Mesodermal cell (in vitro differentiated cells): ENCODE data around the gene HOXD9.
A peak's percentile ranks its signal among the peaks of the same experiment; 100 is the strongest.

Source experiments
- H3K27ac ChIP-seq: 2 replicates; pipeline ENCODE4 v1.7.0; 2013; ENCODE audit warnings: mild to moderate bottlenecking, low read depth, low read length, moderate library complexity; ENCODE audit not compliant: severe bottlenecking
- H3K36me3 ChIP-seq: 2 replicates; pipeline ENCODE4 v1.7.1; 2013; ENCODE audit warnings: mild to moderate bottlenecking, low read length, moderate library complexity; ENCODE audit not compliant: control insufficient read depth, insufficient read depth
- H3K4me1 ChIP-seq: one replicate; pipeline ENCODE4 v1.7.1; 2013; ENCODE audit warnings: mild to moderate bottlenecking, low read length; ENCODE audit not compliant: insufficient read depth, control insufficient read depth, poor library complexity, severe bottlenecking
- H3K4me3 ChIP-seq: 2 replicates; pipeline ENCODE4 v1.7.0; 2013; ENCODE audit warnings: low read length, control low read depth, mild to moderate bottlenecking; ENCODE audit not compliant: insufficient read depth, poor library complexity, severe bottlenecking; ENCODE audit errors: extremely low read depth
- H3K9me3 ChIP-seq: 2 replicates; pipeline ENCODE4 v1.7.1; 2013; ENCODE audit warnings: mild to moderate bottlenecking, low read length, moderate library complexity; ENCODE audit not compliant: control insufficient read depth
- WGBS, 2 experiments: methylation state at CpG; one replicate each; pipeline ENCODE4 v1.1.5; 2013; ENCODE audit warnings: missing lambda C conversion rate in 2 of 2; ENCODE audit not compliant: insufficient coverage in 2 of 2; 5-methylcytosine and 5-hydroxymethylcytosine counted together

HOXD9 gene

DNA sequence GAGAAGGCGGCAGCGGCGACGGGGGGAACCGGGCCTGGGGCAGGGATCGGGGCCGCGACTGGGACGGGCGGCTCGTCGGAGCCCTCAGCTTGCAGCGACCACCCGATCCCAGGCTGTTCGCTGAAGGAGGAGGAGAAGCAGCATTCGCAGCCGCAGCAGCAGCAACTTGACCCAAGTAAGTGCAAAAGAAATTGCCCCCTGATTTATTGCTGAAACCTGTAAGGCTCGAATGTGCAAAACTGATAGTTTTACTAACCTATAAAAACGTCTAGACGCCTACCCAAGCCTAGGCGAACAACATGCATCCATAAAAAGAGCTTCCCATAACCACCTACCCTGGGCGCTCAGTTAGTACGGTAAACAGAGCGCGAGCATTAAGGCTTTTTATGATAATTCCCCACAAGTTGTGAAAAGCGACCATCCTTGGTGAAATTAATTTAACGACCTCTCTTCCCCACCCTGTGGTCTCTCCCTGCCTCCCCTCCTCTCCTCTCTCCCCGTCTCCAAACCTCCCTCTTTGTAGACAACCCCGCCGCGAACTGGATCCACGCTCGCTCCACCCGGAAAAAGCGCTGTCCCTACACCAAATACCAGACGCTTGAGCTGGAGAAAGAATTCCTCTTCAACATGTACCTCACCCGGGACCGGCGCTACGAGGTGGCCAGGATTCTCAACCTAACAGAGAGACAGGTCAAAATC lies 1.0 kb downstream of the HOXD9 start:
- Histone ChIP-seq H3K27ac (no peak overlapping the region), H3K4me3 (peak overlapping the region; percentile 26), H3K36me3 (no peaks in the 10 kb centered on the region), H3K9me3 (no peaks in the 10 kb centered on the region), H3K4me1 (no peaks in the 10 kb centered on the region)
- 2 to 3% methylated on average over 27 to 36 of the region's 40 CpGs for WGBS, 2 experiments

DNA sequence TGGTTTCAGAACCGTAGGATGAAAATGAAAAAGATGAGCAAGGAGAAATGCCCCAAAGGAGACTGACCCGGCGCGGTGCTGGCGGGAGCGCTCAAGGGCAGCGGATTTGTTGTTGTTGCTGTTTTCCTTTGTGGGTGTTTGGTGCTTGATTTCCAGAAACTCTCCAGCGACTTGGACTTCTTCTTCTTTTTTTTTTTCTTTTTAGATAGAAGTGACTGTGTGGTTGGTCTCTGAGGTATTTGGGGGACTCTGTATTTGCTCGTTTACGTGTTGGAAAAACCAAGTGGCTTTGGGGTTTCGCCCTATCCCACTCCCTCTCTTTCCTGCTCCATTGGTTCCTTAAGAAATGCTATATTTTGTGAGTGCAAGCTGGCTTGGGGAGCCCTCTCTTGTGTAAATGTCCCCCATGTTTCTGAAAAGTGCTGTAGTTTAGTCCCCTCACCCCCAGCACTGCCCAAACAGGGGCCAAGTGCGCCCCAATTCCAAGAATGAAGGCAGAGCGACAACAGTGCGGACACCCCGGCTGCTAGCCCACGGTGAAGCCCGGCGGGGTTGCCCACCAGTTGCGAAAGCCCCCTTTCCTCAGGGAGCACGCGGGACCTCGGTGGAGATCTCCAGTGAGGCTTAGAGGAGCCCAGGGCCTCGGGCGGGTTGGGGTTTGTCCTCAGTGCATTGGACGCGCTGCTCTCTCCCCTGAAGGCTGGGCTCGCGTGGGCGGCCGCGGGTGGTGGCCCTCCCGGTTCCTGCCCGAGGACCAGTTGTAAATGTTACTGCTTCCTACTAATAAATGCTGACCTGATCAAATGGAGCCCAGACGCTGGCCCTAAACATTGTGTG lies 1.8 kb downstream of the HOXD9 start:
- WGBS, 2 experiments, result 9 to 16% methylated on average over 27 to 30 of the region's 34 CpGs
- H3K27ac ChIP-seq, result no peak overlapping the region
- no peaks in the 10 kb centered on the region for H3K4me1 ChIP-seq

DNA sequence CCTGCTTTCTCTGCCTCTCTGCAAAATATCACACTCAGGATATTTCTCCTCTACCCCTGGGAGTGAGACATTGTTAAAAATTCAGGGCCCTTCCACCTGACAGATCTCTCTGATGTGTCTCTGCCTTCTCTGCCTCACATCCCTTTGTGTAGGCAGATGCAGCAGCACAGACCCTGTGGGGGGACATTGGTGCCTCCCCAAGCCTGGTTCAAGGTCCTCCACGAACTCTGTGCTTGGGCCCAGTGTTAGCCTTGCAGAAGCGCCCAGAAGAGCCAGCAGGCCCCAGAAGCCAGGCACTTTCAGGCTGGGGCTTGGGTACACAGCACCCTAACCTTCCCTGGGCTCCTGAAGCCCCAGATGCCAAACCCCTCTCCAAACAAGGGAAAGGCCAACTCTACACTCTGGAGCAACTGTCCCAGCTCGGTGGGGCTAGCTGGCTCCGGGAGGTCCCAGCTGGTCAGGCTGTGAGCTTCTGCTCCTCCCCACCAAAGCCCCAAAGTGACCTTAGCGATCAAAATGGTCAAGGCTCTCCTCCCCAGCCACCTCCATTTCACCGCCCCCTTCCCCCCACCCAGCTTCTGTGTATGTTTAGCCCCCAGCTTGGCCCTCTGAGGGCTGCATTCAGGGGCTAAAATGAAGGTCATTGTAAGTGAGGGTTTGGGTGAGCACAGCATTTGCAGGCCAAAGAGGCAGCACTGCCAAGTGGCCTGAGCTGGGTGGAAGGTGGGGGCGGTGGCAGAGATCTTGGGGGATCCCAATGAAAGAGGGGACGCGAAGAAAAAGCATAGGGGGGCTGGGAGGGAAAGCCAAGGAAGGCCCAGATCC lies 2.6 kb downstream of the HOXD9 start:
- Histone ChIP-seq H3K9me3 (no peaks in the 10 kb centered on the region), H3K4me1 (no peaks in the 10 kb centered on the region), H3K4me3 (no peak overlapping the region), H3K36me3 (no peaks in the 10 kb centered on the region), H3K27ac (no peak overlapping the region)
- 19 to 25% methylated on average over 5 to 7 of the region's 9 CpGs for WGBS, 2 experiments

More for the DNA sequence above, 1.8 kb downstream of the HOXD9 start:
- Histone ChIP-seq H3K9me3 (no peaks in the 10 kb centered on the region), H3K4me3 (peak overlapping the region; percentile 26), H3K36me3 (no peaks in the 10 kb centered on the region)

GRCh38 chr2:176125772-176126054 lies 3.2 kb downstream of the HOXD9 start:
- Histone ChIP-seq H3K4me1 (no peaks in the 10 kb centered on the region), H3K27ac (no peak overlapping the region), H3K4me3 (no peak overlapping the region), H3K36me3 (no peaks in the 10 kb centered on the region), H3K9me3 (no peaks in the 10 kb centered on the region)
- WGBS, 2 experiments, result 14 to 15% methylated on average over 5 to 6 of the region's 6 CpGs

DNA sequence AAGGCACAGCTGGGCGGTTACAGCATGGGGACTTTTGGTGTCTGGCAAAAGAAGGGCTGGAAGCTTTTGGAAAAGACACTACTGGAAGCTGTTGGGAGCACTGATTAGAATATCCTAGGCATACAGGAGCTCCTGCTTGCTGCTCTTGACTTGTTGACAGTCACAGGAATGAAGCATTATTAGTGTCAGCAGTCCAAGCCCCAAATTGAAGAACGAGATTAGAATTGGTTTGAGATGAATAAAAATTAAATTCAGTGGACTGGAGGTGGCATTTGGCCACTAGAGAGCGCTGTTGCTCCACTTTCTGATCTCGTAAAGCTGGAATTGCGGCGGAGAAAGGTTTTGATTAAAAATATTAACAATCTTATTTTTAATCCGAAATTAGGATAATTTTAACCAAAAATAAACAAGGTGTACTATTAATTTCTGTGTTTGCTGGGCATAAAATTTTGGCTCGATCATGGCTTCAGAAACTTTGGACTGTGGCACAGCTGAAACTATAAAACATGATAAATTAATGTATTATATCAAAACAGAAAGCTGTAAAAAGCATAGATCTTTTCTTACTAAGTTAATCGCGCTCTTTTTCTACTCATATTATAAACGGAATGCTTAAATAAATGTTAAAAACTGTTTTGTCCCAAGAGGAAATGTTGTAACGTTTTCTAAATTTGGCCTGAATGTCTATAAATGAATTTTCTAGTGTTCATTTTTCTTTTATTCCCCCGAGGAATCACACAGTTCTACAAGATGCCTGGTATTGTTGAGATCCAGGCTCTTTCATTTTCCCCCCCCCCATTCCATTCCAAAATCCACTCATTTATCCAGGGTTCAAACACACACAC lies 4.6 kb downstream of the HOXD9 start:
- Histone ChIP-seq H3K4me1 (no peaks in the 10 kb centered on the region), H3K4me3 (no peak overlapping the region), H3K27ac (no peak overlapping the region), H3K36me3 (no peaks in the 10 kb centered on the region), H3K9me3 (no peaks in the 10 kb centered on the region)
- WGBS, 2 experiments, result 14 to 20% methylated on average over 1 to 2 of the region's 13 CpGs

DNA sequence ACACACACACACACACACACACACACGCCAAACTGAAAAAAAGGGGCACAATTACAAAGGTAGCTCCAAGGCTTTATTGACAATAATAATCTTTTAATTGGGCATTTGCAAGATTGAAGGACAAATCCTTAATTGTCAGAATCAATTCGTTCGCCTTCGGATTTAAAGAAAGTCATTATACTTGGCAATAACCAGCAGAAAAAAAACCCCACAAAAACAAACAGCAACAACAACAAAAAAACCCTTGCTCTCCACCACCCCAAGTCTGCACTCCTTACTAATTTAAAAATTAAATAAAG lies 5.2 kb downstream of the HOXD9 start:
- Histone ChIP-seq H3K4me3 (no peak overlapping the region), H3K36me3 (no peaks in the 10 kb centered on the region), H3K9me3 (no peaks in the 10 kb centered on the region), H3K4me1 (no peaks in the 10 kb centered on the region), H3K27ac (no peak overlapping the region)
- WGBS, 2 experiments, result 33 to 67% methylated on average over 3 of the region's 4 CpGs

- Histone ChIP-seq H3K27ac (no peak overlapping the region), H3K4me3 (no peak overlapping the region), H3K9me3 (no peaks in the 10 kb centered on the region), H3K4me1 (no peaks in the 10 kb centered on the region), H3K36me3 (no peaks in the 10 kb centered on the region)
- WGBS, 2 experiments, result 2 to 3% methylated on average over 37 to 42 of the region's 49 CpGs
Measured at GRCh38 chr2:176128172-176128981, 5.9 kb downstream of the HOXD9 start.

GRCh38 chr2:176128982-176129796 lies 6.7 kb downstream of the HOXD9 start, which contains the start of gene HOXD8:
HOXD8 (plus strand) TSS chr2:176129705; CDS start chr2:176130367, 662 bp downstream.
- H3K9me3 ChIP-seq, result no peaks in the 10 kb centered on the region
- no peaks in the 10 kb centered on the region for H3K36me3 ChIP-seq
- no peaks in the 10 kb centered on the region for H3K4me1 ChIP-seq
- WGBS, 2 experiments, result 0 to 1% methylated on average over 43 to 55 of the region's 64 CpGs
- H3K4me3 ChIP-seq, result peak within 1 kb of the TSS; percentile 30
- no peak within 1 kb of the TSS for H3K27ac ChIP-seq

- 1 to 2% methylated on average over 27 to 38 of the region's 43 CpGs for WGBS, 2 experiments
- H3K4me1 ChIP-seq, result no peaks in the 10 kb centered on the region
- H3K27ac ChIP-seq, result no peak overlapping the region
- H3K4me3 ChIP-seq, result peak overlapping the region; percentile 29
- H3K36me3 ChIP-seq, result no peaks in the 10 kb centered on the region
- H3K9me3 ChIP-seq, result no peaks in the 10 kb centered on the region
Measured at GRCh38 chr2:176129813-176130146, 7.3 kb downstream of the HOXD9 start.
